Activated CD4-positive, alpha-beta memory T cell treated with anti-CD3 and anti-CD28 coated beads for 36 hours (primary cell): ENCODE data around the gene SPIRE2. TPM values are rescaled to one million over a fixed set of nuclear protein-coding genes. Genes with fewer than 3 reads are reported as not detected.
"Not testable (repeated sequence)": the region's sequence is repeated elsewhere in the genome, so short reads cannot be mapped to it uniquely, and the experiment has no call there.

Experiments
- CTCF ChIA-PET: fragments of 350-600 bp; sonication (Branson Sonifier 250); formaldehyde crosslinking; loops from one replicate; lab custom pipeline; 2021; ENCODE audit warnings: antibody characterized with exemption, inconsistent platforms; lab: Charles Lee
- POLR2A ChIA-PET: fragments of 350-600 bp; sonication (Branson Sonifier 250); formaldehyde crosslinking; loops from one replicate; lab custom pipeline; 2021; ENCODE audit warnings: antibody characterized with exemption; lab: Charles Lee
- DNase-seq: peaks from one replicate; pipeline ENCODE4 v3.0.0-alpha.2; 2020
- H3K27ac Mint-ChIP-seq: one replicate; pipeline ENCODE4 v1.8.0; 2021; ENCODE audit warnings: mixed read lengths
- H3K27me3 Mint-ChIP-seq: one replicate; pipeline ENCODE4 v1.8.0; 2021; ENCODE audit warnings: mixed read lengths
- H3K36me3 Mint-ChIP-seq: one replicate; pipeline ENCODE4 v1.8.0; 2021; ENCODE audit warnings: mixed read lengths
- H3K4me1 Mint-ChIP-seq: one replicate; pipeline ENCODE4 v1.8.0; 2021; ENCODE audit warnings: low read depth, mixed read lengths
- H3K4me3 Mint-ChIP-seq: one replicate; pipeline ENCODE4 v1.8.0; 2021; ENCODE audit warnings: mild to moderate bottlenecking, mixed read lengths
- H3K9me3 Mint-ChIP-seq: one replicate; pipeline ENCODE4 v1.8.0; 2021; ENCODE audit warnings: mixed read lengths
- intact Hi-C: fragments of 100-400 bp; cut with micrococcal nuclease; formaldehyde crosslinking; loops from one replicate; pipeline ENCODE4 v1.15.1; 2023
- total RNA-seq, 2 experiments: library from RNA; stranded (reverse); gene quantifications; one replicate each; pipeline ENCODE4 v1.2.3, GENCODE V29; 2021

The SPIRE2 gene
- total RNA-seq, 2 experiments from 2014 or later = 0.63 to 1.4 TPM

DNA sequence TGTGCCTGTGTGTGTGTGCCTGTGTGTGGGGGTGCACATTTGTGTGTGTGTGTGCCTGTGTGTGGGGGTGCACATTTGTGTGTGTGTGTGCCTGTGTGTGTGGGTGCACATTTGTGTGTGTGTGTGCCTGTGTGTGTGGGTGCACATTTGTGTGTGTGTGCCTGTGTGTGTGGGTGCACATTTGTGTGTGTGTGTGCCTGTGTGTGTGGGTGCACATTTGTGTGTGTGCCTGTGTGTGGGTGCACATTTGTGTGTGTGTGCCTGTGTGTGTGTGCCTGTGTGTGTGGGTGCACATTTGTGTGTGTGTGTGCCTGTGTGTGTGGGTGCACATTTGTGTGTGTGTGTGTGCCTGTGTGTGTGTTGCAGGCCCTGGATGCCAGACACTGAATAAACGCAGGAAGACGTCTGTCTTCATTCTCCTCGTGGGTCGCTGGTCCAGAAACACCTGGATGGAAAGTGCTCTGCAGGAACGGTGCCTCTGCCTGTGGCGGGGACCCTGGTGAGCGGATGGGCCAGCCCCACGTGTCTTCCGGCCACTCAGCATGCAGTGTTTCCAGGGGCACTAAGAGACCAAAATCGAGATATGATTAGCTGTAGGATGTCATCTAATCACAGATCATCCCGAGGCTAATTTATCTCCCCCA, 86.5 kb downstream of the SPIRE2 start:
- H3K27ac Mint-ChIP-seq, intact Hi-C loops, DNase-seq, H3K4me3 Mint-ChIP-seq, POLR2A ChIA-PET, H3K9me3 Mint-ChIP-seq, CTCF ChIA-PET: not testable (repeated sequence)
- peaks cover 23% of the 10 kb centered on the region for H3K4me1 Mint-ChIP-seq
- H3K27me3 Mint-ChIP-seq = peaks cover 11% of the 10 kb centered on the region
- peaks cover 19% of the 10 kb centered on the region for H3K36me3 Mint-ChIP-seq

DNA sequence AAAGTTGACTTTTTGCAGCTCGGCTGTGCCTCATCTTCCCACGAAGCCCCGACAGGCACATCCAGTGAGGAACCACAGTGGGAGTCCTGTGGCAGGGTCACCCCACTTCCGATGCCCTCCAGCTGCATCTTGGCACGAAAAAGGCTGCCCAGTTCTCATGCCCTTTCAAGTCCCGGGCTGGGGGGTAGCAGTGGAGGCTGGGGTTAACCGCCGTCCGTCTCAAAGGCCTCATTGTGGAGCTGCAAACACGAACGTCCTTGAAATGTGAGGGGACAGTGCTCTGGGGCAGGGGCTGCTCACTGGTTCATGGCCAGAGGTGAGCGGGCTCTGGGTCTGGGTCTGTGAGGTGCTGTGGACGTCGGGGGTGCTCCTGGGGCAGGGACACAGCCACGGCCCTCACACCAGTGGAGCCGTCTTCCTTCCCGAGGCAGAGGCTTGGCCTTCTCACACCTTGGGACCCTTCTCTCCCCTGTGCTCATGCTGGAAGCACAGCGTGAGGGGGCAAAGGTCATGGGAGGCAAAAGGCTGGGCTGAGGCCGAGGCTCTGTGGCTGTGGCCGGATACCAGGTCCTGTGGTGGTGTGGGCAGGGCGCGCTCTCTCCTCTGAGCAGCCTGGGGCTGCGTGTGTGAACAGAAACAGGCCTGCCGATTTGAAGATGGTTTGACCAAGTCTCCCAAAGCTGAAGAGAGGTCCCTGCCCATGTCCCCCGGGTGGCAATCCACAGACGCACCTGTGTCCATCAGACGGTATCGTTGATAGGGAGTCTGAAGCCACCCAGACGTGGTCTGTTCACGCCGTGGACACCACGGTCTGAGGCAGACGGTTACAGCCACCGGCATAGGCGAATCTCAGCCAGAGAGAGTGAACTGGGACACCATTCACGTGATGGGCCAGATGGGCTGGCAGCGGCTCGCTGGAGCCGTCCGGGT, 87.3 kb downstream of the SPIRE2 start:
- CTCF ChIA-PET = no interaction called here
- Mint-ChIP-seq H3K4me3 (no peak overlapping the region), H3K27ac (no peak overlapping the region), H3K36me3 (peaks cover 12% of the 10 kb centered on the region), H3K27me3 (peaks cover 18% of the 10 kb centered on the region), H3K4me1 (peaks cover 31% of the 10 kb centered on the region), H3K9me3 (no peaks in the 10 kb centered on the region)
- intact Hi-C loops = no loop called here
- DNase-seq = no peak
- POLR2A ChIA-PET = interaction anchor here (0.6 kb wide), 1 partner anchor 49 kb away, joined by 6 read pairs; no protein-coding TSS in a partner anchor

GRCh38 chr16:89917773-89918452, 89.6 kb downstream of the SPIRE2 start:
- H3K4me1 Mint-ChIP-seq = peaks cover 51% of the 10 kb centered on the region
- ChIA-PET CTCF (interaction anchor here (1.0 to 1.5 kb wide), 4 partner anchors 8 to 103 kb away, joined by 3 to 7 read pairs (median 4); no protein-coding TSS in a partner anchor), POLR2A (no interaction called here)
- H3K27me3 Mint-ChIP-seq = peaks cover 33% of the 10 kb centered on the region
- DNase-seq = peak; percentile 90
- intact Hi-C loops = no loop called here
- peaks cover 6% of the 10 kb centered on the region for H3K36me3 Mint-ChIP-seq
- no peaks in the 10 kb centered on the region for H3K9me3 Mint-ChIP-seq
- peak overlapping the region; percentile 8 for H3K27ac Mint-ChIP-seq
- H3K4me3 Mint-ChIP-seq = peak overlapping the region; percentile 51

GRCh38 chr16:89918453-89919347, 90.4 kb downstream of the SPIRE2 start, which contains the start of gene MC1R:
Gene MC1R, plus strand, starts transcription at chr16:89918862. Its CDS starts 397 bp downstream, at chr16:89919259.
- ChIA-PET CTCF (interaction anchor here (0.7 to 1.5 kb wide), 4 partner anchors 9 to 1061 kb away, joined by 3 to 7 read pairs (median 4); no protein-coding TSS in a partner anchor), POLR2A (interaction anchor here (0.7 kb wide), 1 partner anchor 54 kb away, joined by 3 read pairs; no protein-coding TSS in a partner anchor)
- H3K4me1 Mint-ChIP-seq = peaks cover 51% of the 10 kb centered on the region
- peak within 1 kb of the TSS; percentile 8 for H3K27ac Mint-ChIP-seq
- H3K4me3 Mint-ChIP-seq = peak within 1 kb of the TSS; percentile 51
- no peaks in the 10 kb centered on the region for H3K9me3 Mint-ChIP-seq
- peaks cover 33% of the 10 kb centered on the region for H3K27me3 Mint-ChIP-seq
- intact Hi-C loops = no loop called here
- peaks cover 2% of the 10 kb centered on the region for H3K36me3 Mint-ChIP-seq
- DNase-seq = peak; percentile 37

DNA sequence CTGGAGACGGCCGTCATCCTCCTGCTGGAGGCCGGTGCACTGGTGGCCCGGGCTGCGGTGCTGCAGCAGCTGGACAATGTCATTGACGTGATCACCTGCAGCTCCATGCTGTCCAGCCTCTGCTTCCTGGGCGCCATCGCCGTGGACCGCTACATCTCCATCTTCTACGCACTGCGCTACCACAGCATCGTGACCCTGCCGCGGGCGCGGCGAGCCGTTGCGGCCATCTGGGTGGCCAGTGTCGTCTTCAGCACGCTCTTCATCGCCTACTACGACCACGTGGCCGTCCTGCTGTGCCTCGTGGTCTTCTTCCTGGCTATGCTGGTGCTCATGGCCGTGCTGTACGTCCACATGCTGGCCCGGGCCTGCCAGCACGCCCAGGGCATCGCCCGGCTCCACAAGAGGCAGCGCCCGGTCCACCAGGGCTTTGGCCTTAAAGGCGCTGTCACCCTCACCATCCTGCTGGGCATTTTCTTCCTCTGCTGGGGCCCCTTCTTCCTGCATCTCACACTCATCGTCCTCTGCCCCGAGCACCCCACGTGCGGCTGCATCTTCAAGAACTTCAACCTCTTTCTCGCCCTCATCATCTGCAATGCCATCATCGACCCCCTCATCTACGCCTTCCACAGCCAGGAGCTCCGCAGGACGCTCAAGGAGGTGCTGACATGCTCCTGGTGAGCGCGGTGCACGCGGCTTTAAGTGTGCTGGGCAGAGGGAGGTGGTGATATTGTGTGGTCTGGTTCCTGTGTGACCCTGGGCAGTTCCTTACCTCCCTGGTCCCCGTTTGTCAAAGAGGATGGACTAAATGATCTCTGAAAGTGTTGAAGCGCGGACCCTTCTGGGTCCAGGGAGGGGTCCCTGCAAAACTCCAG, 91.5 kb downstream of the SPIRE2 start:
- CTCF ChIA-PET = interaction anchor here (0.7 to 0.9 kb wide), 2 partner anchors 9 to 1062 kb away, joined by 3 read pairs; no protein-coding TSS in a partner anchor
- Mint-ChIP-seq H3K4me3 (no peak overlapping the region), H3K27ac (no peak overlapping the region), H3K36me3 (peaks cover 2% of the 10 kb centered on the region), H3K4me1 (peaks cover 53% of the 10 kb centered on the region), H3K9me3 (no peaks in the 10 kb centered on the region), H3K27me3 (peaks cover 38% of the 10 kb centered on the region)
- no peak for DNase-seq
- intact Hi-C loops = loop anchor here (5.0 to 10.0 kb wide), 3 partner anchors 47 to 217 kb away; partner anchors contain the start of genes FANCA, SPATA2L and TCF25
- POLR2A ChIA-PET = no interaction called here

DNA sequence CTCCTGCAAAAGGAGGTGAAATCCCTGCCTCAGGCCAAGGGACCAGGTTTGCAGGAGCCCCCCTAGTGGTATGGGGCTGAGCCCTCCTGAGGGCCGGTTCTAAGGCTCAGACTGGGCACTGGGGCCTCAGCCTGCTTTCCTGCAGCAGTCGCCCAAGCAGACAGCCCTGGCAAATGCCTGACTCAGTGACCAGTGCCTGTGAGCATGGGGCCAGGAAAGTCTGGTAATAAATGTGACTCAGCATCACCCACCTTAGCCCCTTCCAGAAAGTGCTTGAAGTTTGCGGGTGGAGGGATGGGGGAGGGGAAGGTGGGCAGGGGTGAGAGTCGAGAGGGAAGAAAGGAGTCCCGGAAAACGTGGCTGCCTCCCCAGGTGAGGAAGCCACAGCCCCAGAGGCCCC, 92.4 kb downstream of the SPIRE2 start:
- Mint-ChIP-seq H3K27me3 (peaks cover 46% of the 10 kb centered on the region), H3K4me1 (peaks cover 56% of the 10 kb centered on the region), H3K9me3 (no peaks in the 10 kb centered on the region), H3K4me3 (no peak overlapping the region), H3K27ac (no peak overlapping the region), H3K36me3 (peaks cover 2% of the 10 kb centered on the region)
- ChIA-PET CTCF (interaction anchor here (0.9 to 2.0 kb wide), 2 partner anchors 10 to 60 kb away, joined by 3 to 5 read pairs; no protein-coding TSS in a partner anchor), POLR2A (no interaction called here)
- no peak for DNase-seq
- intact Hi-C loops = loop anchor here (5.0 to 10.0 kb wide), 3 partner anchors 48 to 218 kb away; partner anchors contain the start of genes FANCA, SPATA2L and TCF25

Other genes starting within 250 kb of the SPIRE2 start
- gene DPEP1, start 214.8 kb upstream of the SPIRE2 start, total RNA-seq = not detected
- gene CHMP1A, start 170.8 kb upstream of the SPIRE2 start, total RNA-seq = 10 to 100 TPM; 74.6 to 76.3 TPM
- gene SPATA33, start 170.6 kb upstream of the SPIRE2 start, total RNA-seq = 10 to 100 TPM in 1 of 2 experiments, 1 to 10 TPM in 1; 7.1 to 10.1 TPM
- 10 to 100 TPM; 90.0 to 92.4 TPM for gene CDK10, start 141.8 kb upstream of the SPIRE2 start, total RNA-seq
- 1 to 10 TPM; 6.8 to 7.6 TPM for gene SPATA2L, start 126.8 kb upstream of the SPIRE2 start, total RNA-seq
- gene VPS9D1, start 107.6 kb upstream of the SPIRE2 start, total RNA-seq = 1 to 10 TPM; 2.9 to 3.2 TPM
- gene ZNF276, start 106.9 kb upstream of the SPIRE2 start, total RNA-seq = 10 to 100 TPM; 22.1 to 25.6 TPM
- 100 to 1,000 TPM in 1 of 2 experiments, 10 to 100 TPM in 1; 99.4 to 103 TPM for gene FANCA, start 11.8 kb upstream of the SPIRE2 start, total RNA-seq
- gene TCF25, start 45.1 kb downstream of the SPIRE2 start, total RNA-seq = 100 to 1,000 TPM; 139 to 147 TPM
- 1 to 10 TPM in 1 of 2 experiments, under 1 TPM in 1; 0.85 to 1.3 TPM for gene MC1R, start 90.4 kb downstream of the SPIRE2 start, total RNA-seq
- gene TUBB3, start 94.9 kb downstream of the SPIRE2 start, total RNA-seq = 1 to 10 TPM in 1 of 2 experiments, under 1 TPM in 1; 0.99 to 1.4 TPM
- gene DEF8, start 120.3 kb downstream of the SPIRE2 start, total RNA-seq = 10 to 100 TPM; 29.0 to 33.3 TPM
- gene DBNDD1, start 191.0 kb downstream of the SPIRE2 start, total RNA-seq = under 1 TPM; 0.81 to 0.94 TPM
- not detected for gene PRDM7, start 248.9 kb downstream of the SPIRE2 start, total RNA-seq